HFF-Myc (cell line): ENCODE measurements around the gene ARVCF.

Source experiments
- DNase-seq: peaks from one replicate; pipeline ENCODE4 v3.0.0-alpha.2; 2011; ENCODE audit warnings: low read depth; ENCODE audit errors: extremely low read depth
- H3K4me3 ChIP-seq: replicated peaks from 2 replicates; pipeline ENCODE4 v1.5.1; 2011; ENCODE audit warnings: low read depth, mild to moderate bottlenecking, control low read depth, low read length
- CTCF ChIP-seq: IDR thresholded peaks from 2 replicates; pipeline ENCODE4 v1.5.1; 2012; ENCODE audit warnings: mild to moderate bottlenecking, low read depth, low read length, control low read depth; ENCODE audit errors: missing control alignments

The ARVCF gene

GRCh38 chr22:20024650-20025397 lies 8.2 kb upstream of the ARVCF start:
- H3K4me3 ChIP-seq, result no peak overlapping the region
- no peak for DNase-seq
- TF ChIP-seq CTCF, result no peak

DNA sequence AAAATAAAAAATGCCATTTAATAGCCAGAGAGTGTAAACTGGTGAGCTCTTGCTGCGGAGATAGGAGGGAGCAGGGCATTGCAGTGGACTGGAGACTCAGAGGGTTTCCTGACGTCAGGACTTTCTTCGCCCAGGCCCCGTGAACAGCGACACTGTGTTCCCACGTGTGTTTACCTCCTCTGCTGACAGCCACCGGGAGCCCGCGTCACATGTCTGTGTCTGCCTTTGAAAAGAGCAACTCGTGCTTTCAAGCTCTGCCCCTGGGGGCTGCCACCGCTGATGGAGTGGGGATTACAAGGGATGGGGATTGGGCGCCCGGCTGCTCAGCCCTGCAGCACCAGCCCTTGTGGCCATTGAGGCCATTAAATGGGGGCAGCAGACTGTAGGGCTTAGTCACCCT lies 7.6 kb upstream of the ARVCF start:
- TF ChIP-seq CTCF, result no peak
- DNase-seq, result no peak
- H3K4me3 ChIP-seq, result no peak overlapping the region

DNA sequence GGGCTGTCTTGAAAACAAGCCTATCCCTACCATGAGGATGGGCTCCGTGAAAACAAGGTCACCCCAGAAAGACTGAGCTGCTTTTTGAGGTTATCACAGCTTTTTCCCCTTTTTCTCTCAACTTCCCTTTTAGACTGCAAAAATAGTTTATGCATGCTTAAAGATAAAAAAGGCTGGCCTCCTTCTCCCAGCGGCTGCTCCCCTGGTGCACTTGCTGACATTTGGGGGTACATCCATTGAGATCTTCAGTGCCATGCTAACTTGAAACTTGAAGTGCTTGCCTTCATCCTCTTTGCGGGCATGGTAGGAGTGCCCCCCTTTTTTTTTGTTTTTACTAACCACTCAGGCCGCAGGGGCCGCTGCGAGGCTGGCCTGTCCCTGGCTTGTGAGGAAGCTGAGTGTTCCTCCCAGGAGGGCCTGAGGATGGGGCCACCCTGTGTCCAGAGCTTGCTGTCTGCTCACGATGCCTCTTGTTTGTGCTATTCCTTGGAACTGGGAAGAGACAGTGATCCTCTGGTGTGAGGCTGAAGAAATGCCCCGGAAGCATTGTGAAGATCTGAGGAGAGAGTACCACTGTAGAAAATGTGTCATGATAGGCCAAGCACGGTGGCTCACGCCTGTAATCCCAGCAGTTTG lies 6.5 kb upstream of the ARVCF start:
- DNase-seq, result no peak
- H3K4me3 ChIP-seq, result no peak overlapping the region
- TF ChIP-seq CTCF, result no peak

- no peak for TF ChIP-seq CTCF
- H3K4me3 ChIP-seq, result peak overlapping the region; percentile 70
- DNase-seq, result no peak
Observed at GRCh38 chr22:20022231-20022977, 5.8 kb upstream of the ARVCF start.

- no peak for TF ChIP-seq CTCF
- H3K4me3 ChIP-seq, result peak overlapping the region; percentile 70
- DNase-seq, result no peak
Observed at GRCh38 chr22:20021196-20022181, 4.9 kb upstream of the ARVCF start.

- peak within 1 kb of the TSS; percentile 70 for H3K4me3 ChIP-seq
- DNase-seq, result peak; percentile 32
- TF ChIP-seq CTCF, result no peak
Observed at GRCh38 chr22:20020533-20021195, 4.0 kb upstream of the ARVCF start, which contains the start of gene TANGO2. Gene TANGO2, plus strand, starts transcription at chr22:20021110. Its CDS starts 15,689 bp downstream, at chr22:20036799.
